ENCODE measurements around the gene PLXNA2. TPM values are rescaled to one million over a fixed set of nuclear protein-coding genes. Genes with fewer than 3 reads are reported as not detected.

PLXNA2 gene
- total and polyA plus RNA-seq, 2 of the 13 experiments (the other 11 are each of a cell fraction or from before 2014, with no cell fraction given) = 1.1 to 2.1 TPM

- no peak for TF ChIP-seq AFF4 (CRISPR knock-in tag; IDR thresholded peaks at IDR 0.05)
- no peak for TF ChIP-seq MAX (IDR thresholded peaks at IDR 0.05)
- no peak for TF ChIP-seq FOXO4 (CRISPR knock-in tag; conservative IDR thresholded peaks at IDR 0.05)
Observed at GRCh38 chr1:208031932-208032320, 212.3 kb downstream of the PLXNA2 start (continued).

- Histone ChIP-seq H3K36me3 (replicated peaks in 1 of 2; ENCODE audit: control insufficient read depth in 1 of 2, insufficient read depth in 2 of 2, low read length in 2 of 2) (no peaks in the 10 kb centered on the region), H3K4me3 (replicated peaks in 1 of 3; ENCODE audit: insufficient read depth in 1 of 3, low read depth in 2 of 3, low read length in 3 of 3) (no peak overlapping the region), H3K27me3 (ENCODE audit: control insufficient read depth in 1 of 2, insufficient read depth in 2 of 2, low read length in 2 of 2) (no peaks in the 10 kb centered on the region), H2AFZ (ENCODE audit: low read length) (no peak overlapping the region), H3K9me3 (ENCODE audit: low read length) (no peaks in the 10 kb centered on the region), H3K4me1 (ENCODE audit: insufficient read depth, low read length) (no peaks in the 10 kb centered on the region), H3K9ac (ENCODE audit: insufficient read depth, low read depth, low read length) (no peak overlapping the region), H3K79me2 (ENCODE audit: insufficient read depth, low read length) (no peaks in the 10 kb centered on the region), H3K27ac (ENCODE audit: extremely low read length, insufficient read depth, low read length) (no peak overlapping the region), H4K20me1 (ENCODE audit: insufficient read depth, low read length) (no peaks in the 10 kb centered on the region), H3K4me2 (ENCODE audit: low read depth, low read length) (no peak overlapping the region)
- BruUV-seq (replicated peaks) = no TSS peak
- CTCF ChIA-PET (ENCODE audit: low intra/inter-chr PET ratio, low total read pairs) = no interaction called here
- 75% methylated on average over 6 of the region's 10 CpGs for WGBS (ENCODE audit: low lambda C conversion rate)
- no peak for FAIRE-seq
- ATAC-seq = no peak
- POLR2A ChIA-PET = no interaction called here
- in situ Hi-C loops (cut with HindIII; ENCODE audit: extremely low pct_ligation_motif_present, low pct_unique_long_range_greater_than_20kb) = no loop called here
- intact Hi-C loops (cut with micrococcal nuclease; ENCODE audit: unreplicated experiment) = no loop called here
- no peak for DNase-seq (ENCODE audit: low spot score)
- no peak for TF ChIP-seq E2F2 (CRISPR knock-in tag; IDR thresholded peaks at IDR 0.05; ENCODE audit: borderline replicate concordance)
- no peak for TF ChIP-seq ZNF558 (CRISPR knock-in tag; IDR thresholded peaks at IDR 0.05; ENCODE audit: borderline replicate concordance)
- TF ChIP-seq GABPB1 (CRISPR knock-in tag; IDR thresholded peaks at IDR 0.05) = no peak
- no peak for TF ChIP-seq ZNF672 (CRISPR knock-in tag; IDR thresholded peaks at IDR 0.05)
- no peak for TF ChIP-seq PRDM10 (CRISPR knock-in tag; IDR thresholded peaks at IDR 0.05; ENCODE audit: low read depth)
- TF ChIP-seq MBNL3 (CRISPR knock-in tag; conservative IDR thresholded peaks at IDR 0.05) = no peak
Observed at GRCh38 chr1:208031316-208031931, 212.8 kb downstream of the PLXNA2 start.

All from HepG2 (cell line).